K562 (cell line): ENCODE data around the gene ESPN. TPM values are rescaled to one million over a fixed set of nuclear protein-coding genes. Genes with fewer than 3 reads are reported as not detected.

Experiments used
- DNMT1 ChIP-seq: fragments of 450-650 bp; IDR thresholded peaks from 2 replicates; pipeline ENCODE4 v1.6.1; 2016; ENCODE audit warnings: antibody characterized with exemption, mild to moderate bottlenecking
- GATAD2B ChIP-seq: fragments of 450-650 bp; IDR thresholded peaks from 2 replicates; pipeline ENCODE4 v1.6.1; 2017; ENCODE audit warnings: mild to moderate bottlenecking, borderline replicate concordance
- KAT2B ChIP-seq: IDR thresholded peaks from one replicate; pipeline ENCODE4 v1.6.1; 2012; ENCODE audit warnings: low read depth, mild to moderate bottlenecking, control low read depth, inconsistent platforms, low read length, moderate library complexity
- MXD1 ChIP-seq: fragments of 250-450 bp; sonication (Bioruptor Pico); IDR thresholded peaks from 2 replicates; pipeline ENCODE4 v1.8.0; 2021; ENCODE audit warnings: borderline replicate concordance, mild to moderate bottlenecking, moderate library complexity; ENCODE audit not compliant: poor library complexity, severe bottlenecking
- PHF8 ChIP-seq: fragments of 200-600 bp; sonication (generic); IDR thresholded peaks from 2 replicates; pipeline ENCODE4 v1.6.1; 2012; ENCODE audit warnings: mixed run types, mild to moderate bottlenecking, inconsistent platforms, low read length, moderate library complexity, borderline replicate concordance
- polyA plus RNA-seq, 8 experiments: library from polyadenylated mRNA; depleted of rRNA in 4 of 8; stranded (reverse) in 5 of 8; unstranded in 3 of 8; fragments of >200 nt; fragmentation: Nextera tagmentation in 2 of 8; fragmentation: Illumina TruSeq in 1 of 8; extraction: Ambion mirVana in 2 of 8; extraction: Trizol in 1 of 8; gene quantifications; 2 replicates each; pipeline versions ENCODE4 v1.2.1 to v1.2.3, GENCODE V29; 2011 to 2014; ENCODE audit warnings: inconsistent platforms in 1 of 8, missing spikeins in 1 of 8
- total RNA-seq, 7 experiments: library from RNA; depleted of rRNA in 6 of 7; stranded (reverse); fragments of >200 nt in 6 of 7; fragmentation: Illumina TruSeq in 2 of 7; extraction: Trizol in 2 of 7; gene quantifications; 2 replicates each; pipeline versions ENCODE4 v1.2.1 to v1.2.3, GENCODE V29; 2011 to 2021; ENCODE audit warnings: low replicate concordance in 1 of 7
- TF ChIP-seq, protein P1 (sequence below): fragments of 450-650 bp; IDR thresholded peaks from 2 replicates; pipeline ENCODE4 v1.6.1; 2018; ENCODE audit not compliant: partially characterized antibody
- TF ChIP-seq, protein P2 (sequence below): sonication (generic); formaldehyde crosslinking; IDR thresholded peaks from 2 replicates; pipeline ENCODE4 v1.8.1; 2023; ENCODE audit warnings: mild to moderate bottlenecking, missing genetic modification reagents
- TF ChIP-seq, protein P3 (sequence below): fragments of 250-450 bp; sonication (Bioruptor Pico); IDR thresholded peaks from 2 replicates; pipeline ENCODE4 v1.8.0; 2022; ENCODE audit warnings: moderate library complexity, mild to moderate bottlenecking, inconsistent platforms

The ESPN gene
- total and polyA plus RNA-seq, 9 of the 15 experiments (the other 6 are each of a cell fraction or from before 2014, with no cell fraction given) = 0.07 to 1.2 (median 0.45) TPM; not detected in 3

DNA sequence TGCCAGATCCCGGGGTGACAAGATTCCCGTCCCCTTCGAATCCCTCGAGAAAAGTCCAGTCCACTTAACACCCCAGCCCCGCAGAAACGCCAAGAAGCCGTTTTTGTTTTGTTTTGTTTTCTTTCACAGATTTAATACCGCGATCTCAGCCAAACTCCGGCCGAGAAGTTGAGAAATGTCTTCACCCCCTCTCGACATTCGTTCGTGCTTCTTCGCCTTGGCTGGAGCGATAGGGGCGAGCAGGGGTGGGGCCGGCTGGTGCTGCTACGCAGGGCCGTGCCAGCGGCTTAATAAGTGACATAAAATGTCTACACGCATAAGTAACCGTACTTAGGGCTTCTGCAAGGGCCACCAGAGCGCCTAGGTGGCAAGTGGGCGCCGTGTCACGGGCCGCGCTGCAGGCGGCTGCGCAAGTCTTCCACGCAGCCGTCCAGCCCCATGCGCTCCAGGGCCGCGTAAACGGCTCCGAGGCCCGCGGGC, 36.5 kb downstream of the ESPN start (continued):
- TF ChIP-seq KAT2B (no peak), MXD1 (CRISPR knock-in tag) (no peak), GATAD2B (no peak), DNMT1 (no peak), PHF8 (no peak)
- TF ChIP-seq, protein P1, sequence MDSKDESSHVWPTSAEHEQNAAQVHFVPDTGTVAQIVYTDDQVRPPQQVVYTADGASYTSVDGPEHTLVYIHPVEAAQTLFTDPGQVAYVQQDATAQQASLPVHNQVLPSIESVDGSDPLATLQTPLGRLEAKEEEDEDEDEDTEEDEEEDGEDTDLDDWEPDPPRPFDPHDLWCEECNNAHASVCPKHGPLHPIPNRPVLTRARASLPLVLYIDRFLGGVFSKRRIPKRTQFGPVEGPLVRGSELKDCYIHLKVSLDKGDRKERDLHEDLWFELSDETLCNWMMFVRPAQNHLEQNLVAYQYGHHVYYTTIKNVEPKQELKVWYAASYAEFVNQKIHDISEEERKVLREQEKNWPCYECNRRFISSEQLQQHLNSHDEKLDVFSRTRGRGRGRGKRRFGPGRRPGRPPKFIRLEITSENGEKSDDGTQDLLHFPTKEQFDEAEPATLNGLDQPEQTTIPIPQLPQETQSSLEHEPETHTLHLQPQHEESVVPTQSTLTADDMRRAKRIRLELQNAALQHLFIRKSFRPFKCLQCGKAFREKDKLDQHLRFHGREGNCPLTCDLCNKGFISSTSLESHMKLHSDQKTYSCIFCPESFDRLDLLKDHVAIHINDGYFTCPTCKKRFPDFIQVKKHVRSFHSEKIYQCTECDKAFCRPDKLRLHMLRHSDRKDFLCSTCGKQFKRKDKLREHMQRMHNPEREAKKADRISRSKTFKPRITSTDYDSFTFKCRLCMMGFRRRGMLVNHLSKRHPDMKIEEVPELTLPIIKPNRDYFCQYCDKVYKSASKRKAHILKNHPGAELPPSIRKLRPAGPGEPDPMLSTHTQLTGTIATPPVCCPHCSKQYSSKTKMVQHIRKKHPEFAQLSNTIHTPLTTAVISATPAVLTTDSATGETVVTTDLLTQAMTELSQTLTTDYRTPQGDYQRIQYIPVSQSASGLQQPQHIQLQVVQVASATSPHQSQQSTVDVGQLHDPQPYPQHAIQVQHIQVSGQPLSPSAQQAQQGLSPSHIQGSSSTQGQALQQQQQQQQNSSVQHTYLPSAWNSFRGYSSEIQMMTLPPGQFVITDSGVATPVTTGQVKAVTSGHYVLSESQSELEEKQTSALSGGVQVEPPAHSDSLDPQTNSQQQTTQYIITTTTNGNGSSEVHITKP = peak; percentile 92
- TF ChIP-seq, protein P2, sequence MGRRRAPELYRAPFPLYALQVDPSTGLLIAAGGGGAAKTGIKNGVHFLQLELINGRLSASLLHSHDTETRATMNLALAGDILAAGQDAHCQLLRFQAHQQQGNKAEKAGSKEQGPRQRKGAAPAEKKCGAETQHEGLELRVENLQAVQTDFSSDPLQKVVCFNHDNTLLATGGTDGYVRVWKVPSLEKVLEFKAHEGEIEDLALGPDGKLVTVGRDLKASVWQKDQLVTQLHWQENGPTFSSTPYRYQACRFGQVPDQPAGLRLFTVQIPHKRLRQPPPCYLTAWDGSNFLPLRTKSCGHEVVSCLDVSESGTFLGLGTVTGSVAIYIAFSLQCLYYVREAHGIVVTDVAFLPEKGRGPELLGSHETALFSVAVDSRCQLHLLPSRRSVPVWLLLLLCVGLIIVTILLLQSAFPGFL = no peak
- TF ChIP-seq, protein P3, sequence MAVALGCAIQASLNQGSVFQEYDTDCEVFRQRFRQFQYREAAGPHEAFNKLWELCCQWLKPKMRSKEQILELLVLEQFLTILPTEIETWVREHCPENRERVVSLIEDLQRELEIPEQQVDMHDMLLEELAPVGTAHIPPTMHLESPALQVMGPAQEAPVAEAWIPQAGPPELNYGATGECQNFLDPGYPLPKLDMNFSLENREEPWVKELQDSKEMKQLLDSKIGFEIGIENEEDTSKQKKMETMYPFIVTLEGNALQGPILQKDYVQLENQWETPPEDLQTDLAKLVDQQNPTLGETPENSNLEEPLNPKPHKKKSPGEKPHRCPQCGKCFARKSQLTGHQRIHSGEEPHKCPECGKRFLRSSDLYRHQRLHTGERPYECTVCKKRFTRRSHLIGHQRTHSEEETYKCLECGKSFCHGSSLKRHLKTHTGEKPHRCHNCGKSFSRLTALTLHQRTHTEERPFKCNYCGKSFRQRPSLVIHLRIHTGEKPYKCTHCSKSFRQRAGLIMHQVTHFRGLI (CRISPR knock-in tag) = no peak
